ENCODE measurements around the gene MRPL16. TPM values are rescaled to one million over a fixed set of nuclear protein-coding genes. Genes with fewer than 3 reads are reported as not detected.

Gene MRPL16
- total and polyA plus RNA-seq, 2 of the 4 experiments (the other 2 are of a cell fraction): 43.9 to 71.3 TPM

DNA sequence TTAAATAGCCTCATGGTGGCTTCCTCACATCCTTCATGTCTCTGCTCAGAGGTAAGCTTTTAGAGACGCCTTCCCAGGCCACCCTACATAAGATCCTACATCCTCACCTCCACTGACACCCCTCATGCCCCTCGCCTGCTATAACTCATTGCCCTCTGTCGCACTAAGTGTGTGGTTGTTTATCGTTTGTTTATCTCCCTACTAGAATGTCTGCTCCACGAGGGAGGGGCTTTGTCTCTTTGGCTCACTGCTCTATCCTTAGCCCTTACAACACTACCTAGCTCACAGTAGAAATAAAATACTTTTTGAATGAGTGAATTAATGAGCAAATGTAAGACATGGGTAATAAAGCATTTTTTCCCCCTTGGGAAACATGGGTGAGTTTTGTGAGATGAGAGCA is 36.0 kb upstream of the MRPL16 start:
- Histone ChIP-seq H2BK15ac (ENCODE audit: low read depth, low read length) (no peak overlapping the region), H2BK120ac (ENCODE audit: low read depth, low read length) (no peak overlapping the region), H3K36me3 (ENCODE audit: control insufficient read depth, insufficient read depth, low read length) (no peaks in the 10 kb centered on the region), H2BK20ac (ENCODE audit: low read depth, low read length) (no peak overlapping the region), H2AFZ (replicated peaks; ENCODE audit: low read length, poor library complexity) (no peak overlapping the region), H3K14ac (replicated peaks; ENCODE audit: low read depth, low read length) (no peak overlapping the region), H2AK9ac (replicated peaks; ENCODE audit: low read depth, low read length, poor library complexity) (no peak overlapping the region), H3K27ac (ENCODE audit: insufficient read depth, low read length) (no peak overlapping the region), H2BK5ac (ENCODE audit: low read depth, low read length, poor library complexity, severe bottlenecking) (no peak overlapping the region), H3K4me3 (ENCODE audit: insufficient read depth, low read depth, low read length) (no peak overlapping the region), H3K23ac (ENCODE audit: low read depth, low read length) (no peak overlapping the region), H3K4me2 (ENCODE audit: low read depth, low read length) (no peak overlapping the region), H4K20me1 (ENCODE audit: insufficient read depth, low read length) (no peaks in the 10 kb centered on the region), H4K8ac (ENCODE audit: low read depth in 2 of 2, low read length in 2 of 2) (no peak overlapping the region), H3K27me3 (ENCODE audit: control insufficient read depth, insufficient read depth, low read length) (no peaks in the 10 kb centered on the region; the same call in 1 of the 2 replicates), H3K9ac (ENCODE audit: low read depth, low read length) (no peak overlapping the region), H4K91ac (ENCODE audit: insufficient read depth, low read depth, low read length) (no peak overlapping the region), H2AK5ac (ENCODE audit: low read depth, low read length) (no peak overlapping the region), H3K9me3 (ENCODE audit: control insufficient read depth, insufficient read depth, low read length) (no peaks in the 10 kb centered on the region), H3K9me1 (ENCODE audit: insufficient read depth, low read length) (no peaks in the 10 kb centered on the region), H4K5ac (ENCODE audit: low read depth, low read length) (no peak overlapping the region), H3K18ac (ENCODE audit: low read depth, low read length) (no peak overlapping the region), H3K79me1 (ENCODE audit: low read depth in 1 of 2, low read length in 2 of 2) (no peaks in the 10 kb centered on the region), H3K4ac (ENCODE audit: low read depth, low read length) (no peak overlapping the region), H3K56ac (ENCODE audit: extremely low read depth, insufficient read depth, low read length) (no peak overlapping the region), H3K4me1 (ENCODE audit: control insufficient read depth, insufficient read depth, low read length) (no peaks in the 10 kb centered on the region)
- dilution Hi-C loops (cut with HindIII; ENCODE audit: low sequenced_read_pairs, unreplicated experiment): no loop called here
- intact Hi-C loops (cut with micrococcal nuclease): no loop called here
- BruUV-seq (replicated peaks): no TSS peak
- WGBS, 2 experiments (ENCODE audit: extremely low coverage in 2 of 2, insufficient read length in 1 of 2): no CpG with 5 or more reads among the region's 5 CpGs
- TF ChIP-seq NFE2L2 (IDR thresholded peaks at IDR 0.05; ENCODE audit: low read depth, low read length): no peak
- TF ChIP-seq, protein P1, sequence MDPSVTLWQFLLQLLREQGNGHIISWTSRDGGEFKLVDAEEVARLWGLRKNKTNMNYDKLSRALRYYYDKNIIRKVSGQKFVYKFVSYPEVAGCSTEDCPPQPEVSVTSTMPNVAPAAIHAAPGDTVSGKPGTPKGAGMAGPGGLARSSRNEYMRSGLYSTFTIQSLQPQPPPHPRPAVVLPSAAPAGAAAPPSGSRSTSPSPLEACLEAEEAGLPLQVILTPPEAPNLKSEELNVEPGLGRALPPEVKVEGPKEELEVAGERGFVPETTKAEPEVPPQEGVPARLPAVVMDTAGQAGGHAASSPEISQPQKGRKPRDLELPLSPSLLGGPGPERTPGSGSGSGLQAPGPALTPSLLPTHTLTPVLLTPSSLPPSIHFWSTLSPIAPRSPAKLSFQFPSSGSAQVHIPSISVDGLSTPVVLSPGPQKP (IDR thresholded peaks at IDR 0.05; ENCODE audit: borderline replicate concordance, low read depth, low read length): no peak
- no peak for TF ChIP-seq FOS (IDR thresholded peaks at IDR 0.05; ENCODE audit: low read depth, low read length)
- TF ChIP-seq, protein P2, sequence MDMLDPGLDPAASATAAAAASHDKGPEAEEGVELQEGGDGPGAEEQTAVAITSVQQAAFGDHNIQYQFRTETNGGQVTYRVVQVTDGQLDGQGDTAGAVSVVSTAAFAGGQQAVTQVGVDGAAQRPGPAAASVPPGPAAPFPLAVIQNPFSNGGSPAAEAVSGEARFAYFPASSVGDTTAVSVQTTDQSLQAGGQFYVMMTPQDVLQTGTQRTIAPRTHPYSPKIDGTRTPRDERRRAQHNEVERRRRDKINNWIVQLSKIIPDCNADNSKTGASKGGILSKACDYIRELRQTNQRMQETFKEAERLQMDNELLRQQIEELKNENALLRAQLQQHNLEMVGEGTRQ (IDR thresholded peaks at IDR 0.05; ENCODE audit: low read depth, low read length): no peak
- no peak for TF ChIP-seq RFX5 (IDR thresholded peaks at IDR 0.05; ENCODE audit: low read depth, low read length)
- no peak for TF ChIP-seq CEBPB (IDR thresholded peaks at IDR 0.05; ENCODE audit: low read depth, low read length)
- TF ChIP-seq SMC3 (IDR thresholded peaks at IDR 0.05; ENCODE audit: low read depth, low read length): no peak
- TF ChIP-seq RAD21 (IDR thresholded peaks at IDR 0.05; ENCODE audit: low read length): no peak
- DNase-seq (no peak), ATAC-seq (ENCODE audit: low read depth) (no peak)
- ChIA-PET POLR2A (ENCODE audit: unreplicated experiment) (no interaction called here), CTCF (no interaction called here)
- in situ Hi-C loops (cut with MboI; ENCODE audit: low sequenced_read_pairs): loop anchor here (25.0 kb wide), 1 partner anchor 341 kb away; the partner anchor contains the start of gene MS4A6A

All from IMR-90 (cell line).